HepG2 (cell line): ENCODE results near the gene TMEM240. TPM values are rescaled to one million over a fixed set of nuclear protein-coding genes. Genes with fewer than 3 reads are reported as not detected.
"Not testable (repeated sequence)": the region's sequence is repeated elsewhere in the genome, so short reads cannot be mapped to it uniquely, and the experiment has no call there.

Experiments
- ARID4A ChIP-seq: sonication (generic); formaldehyde crosslinking; IDR thresholded peaks from 2 replicates; pipeline ENCODE4 v1.5.0; 2020; ENCODE audit warnings: mild to moderate bottlenecking, missing genetic modification reagents, borderline replicate concordance
- ARNTL ChIP-seq: sonication (generic); formaldehyde crosslinking; IDR thresholded peaks from 2 replicates; pipeline ENCODE4 v1.4.0; 2020; ENCODE audit warnings: mild to moderate bottlenecking, missing genetic modification reagents
- BORCS8-MEF2B ChIP-seq: sonication (generic); formaldehyde crosslinking; IDR thresholded peaks from 2 replicates; pipeline ENCODE4 v1.8.0; 2022; ENCODE audit warnings: mild to moderate bottlenecking, missing genetic modification reagents
- DMAP1 ChIP-seq: IDR thresholded peaks from 2 replicates; pipeline ENCODE4 v1.6.1; 2016
- FOXK1 ChIP-seq: sonication (generic); formaldehyde crosslinking; IDR thresholded peaks from 2 replicates; pipeline ENCODE4 v1.4.0; 2020; ENCODE audit warnings: low read depth, missing genetic modification reagents, borderline replicate concordance
- HOXA3 ChIP-seq: sonication (generic); formaldehyde crosslinking; IDR thresholded peaks from 2 replicates; pipeline ENCODE4 v1.5.0; 2020; ENCODE audit warnings: missing genetic modification reagents
- KDM2A ChIP-seq: sonication (generic); formaldehyde crosslinking; IDR thresholded peaks from 2 replicates; pipeline ENCODE4 v1.4.0; 2020; ENCODE audit warnings: low read depth, missing genetic modification reagents, borderline replicate concordance
- KLF16 ChIP-seq, 2 experiments: sonication (generic) in 1 of 2; formaldehyde crosslinking in 1 of 2; IDR thresholded peaks; 2 replicates each; pipeline versions ENCODE4 v1.6.1 to v1.8.0; 2016 to 2023; ENCODE audit warnings: missing genetic modification reagents in 2 of 2, missing compliant biosample characterization in 1 of 2
- MZF1 ChIP-seq: sonication (generic); formaldehyde crosslinking; IDR thresholded peaks from 2 replicates; pipeline ENCODE4 v1.8.1; 2023; ENCODE audit warnings: mild to moderate bottlenecking, missing genetic modification reagents, borderline replicate concordance
- PHF21A ChIP-seq: sonication (generic); formaldehyde crosslinking; IDR thresholded peaks from 2 replicates; pipeline ENCODE4 v1.5.0; 2020; ENCODE audit warnings: mild to moderate bottlenecking, missing genetic modification reagents
- PHF8 ChIP-seq: sonication (generic); formaldehyde crosslinking; IDR thresholded peaks from 2 replicates; pipeline ENCODE4 v1.5.0; 2020; ENCODE audit warnings: missing genetic modification reagents
- SOX13 ChIP-seq, 3 experiments: fragments of 450-650 bp in 1 of 3; sonication (generic) in 1 of 3; formaldehyde crosslinking in 1 of 3; IDR thresholded peaks in 2 of 3; conservative IDR thresholded peaks in 1 of 3; 2 replicates each; pipeline versions ENCODE4 v1.5.0 to v1.6.1; 2016 to 2020; ENCODE audit warnings: antibody characterized with exemption in 1 of 3, mild to moderate bottlenecking in 1 of 3, missing compliant biosample characterization in 1 of 3, missing genetic modification reagents in 1 of 3, moderate library complexity in 1 of 3
- SOX6 ChIP-seq, 2 experiments: fragments of 450-650 bp in 1 of 2; sonication (generic) in 1 of 2; formaldehyde crosslinking in 1 of 2; IDR thresholded peaks; 2 replicates each; pipeline versions ENCODE4 v1.4.0 to v1.6.1; 2017 to 2020; ENCODE audit warnings: antibody characterized with exemption in 1 of 2, mild to moderate bottlenecking in 1 of 2, missing genetic modification reagents in 1 of 2
- ZNF605 ChIP-seq: sonication (generic); formaldehyde crosslinking; IDR thresholded peaks from 2 replicates; pipeline ENCODE4 v1.8.0; 2022; ENCODE audit warnings: mild to moderate bottlenecking, missing genetic modification reagents
- ZNF609 ChIP-seq: sonication (generic); formaldehyde crosslinking; IDR thresholded peaks from 2 replicates; pipeline ENCODE4 v1.4.0; 2020; ENCODE audit warnings: mild to moderate bottlenecking, missing genetic modification reagents, borderline replicate concordance
- polyA plus RNA-seq, 8 experiments: library from polyadenylated mRNA; depleted of rRNA in 3 of 8; stranded (reverse) in 7 of 8; unstranded in 1 of 8; fragments of >200 nt; fragmentation: Illumina TruSeq in 4 of 8; extraction: Trizol in 4 of 8; gene quantifications; 2 replicates each; pipeline versions ENCODE4 v1.2.1 to v1.2.3, GENCODE V29; 2011 to 2016; ENCODE audit warnings: low read depth in 4 of 8, missing spikeins in 1 of 8, mixed read lengths in 1 of 8; ENCODE audit not compliant: insufficient read depth in 1 of 8
- total RNA-seq, 5 experiments: library from RNA; depleted of rRNA; stranded (reverse); fragments of >200 nt; fragmentation: Illumina TruSeq; extraction: Trizol; gene quantifications; 2 replicates each; pipeline ENCODE4 v1.2.3, GENCODE V29; 2016; ENCODE audit warnings: low read depth in 1 of 5

Gene TMEM240
- total and polyA plus RNA-seq, 2 of the 13 experiments (the other 11 are each of a cell fraction or from before 2014, with no cell fraction given) = 0.17 TPM; not detected in 1

GRCh38 chr1:1504777-1505365, 35.6 kb downstream of the TMEM240 start (continued):
- TF ChIP-seq FOXK1 (CRISPR knock-in tag) (0 out of 2 replicates have a peak, but pooled peaks have one; percentile 40), MZF1 (CRISPR knock-in tag) (0 out of 2 replicates have a peak, but pooled peaks have one; percentile 38), ARNTL (peak; percentile 95), ZNF605 (CRISPR knock-in tag) (peak; percentile 75; the same call in 1 of the 2 replicates), SOX13 (CRISPR knock-in tag; conservative IDR thresholded peaks at IDR 0.05 in 1 of 2, IDR thresholded peaks at IDR 0.05 in 1 of 2) (peak in 1 of 2 experiments; percentile 44; a peak in 2 of 4 replicates), KDM2A (CRISPR knock-in tag) (peak; percentile 31; the same call in 1 of the 2 replicates), ARID4A (CRISPR knock-in tag) (0 out of 2 replicates have a peak, but pooled peaks have one; percentile 47), DMAP1 (CRISPR knock-in tag) (0 out of 2 replicates have a peak, but pooled peaks have one; percentile 36), ZNF609 (CRISPR knock-in tag) (0 out of 2 replicates have a peak, but pooled peaks have one; percentile 33), KLF16 (CRISPR knock-in tag; IDR thresholded peaks at IDR 0.05) (peak in 1 of 2 experiments; percentile 24; a peak in 1 of 4 replicates), HOXA3 (peak; percentile 17; the same call in 1 of the 2 replicates), SOX6 (CRISPR knock-in tag; IDR thresholded peaks at IDR 0.05) (peak; percentile 61), BORCS8-MEF2B (CRISPR knock-in tag) (0 out of 2 replicates have a peak, but pooled peaks have one; percentile 28), PHF21A (CRISPR knock-in tag) (0 out of 2 replicates have a peak, but pooled peaks have one; percentile 30), PHF8 (peak; percentile 38; the same call in 1 of the 2 replicates)
- not testable (repeated sequence) for TF ChIP-seq SOX13, SOX6 (IDR thresholded peaks at IDR 0.05)
